Measurements from ENCODE around the gene G6PC3. TPM values are rescaled to one million over a fixed set of nuclear protein-coding genes. Genes with fewer than 3 reads are reported as not detected.

Gene G6PC3
- total and polyA plus RNA-seq, 10 of the 15 experiments (the other 5 are each of a cell fraction or from before 2014, with no cell fraction given), result 13.0 to 93.7 (median 43.0) TPM

GRCh38 chr17:44119062-44119461 lies 48.5 kb downstream of the G6PC3 start:
- intact Hi-C loops (cut with micrococcal nuclease; ENCODE audit: unreplicated experiment), result no loop called here
- in situ Hi-C loops (cut with MboI), result loop anchor here (25.0 kb wide), 1 partner anchor 907 kb away; the partner anchor contains the start of gene TMEM106A
- no TSS peak for BruUV-seq (replicated peaks)
- DNase-seq (ENCODE audit: low read depth, low spot score) (no peak), ATAC-seq (no peak), FAIRE-seq (no peak)
- no peak overlapping the region for H3K27ac ChIP-seq (ENCODE audit: control insufficient read depth, insufficient read depth)
- no peak for TF ChIP-seq NR2F1 (conservative IDR thresholded peaks at IDR 0.05)
- TF ChIP-seq ATF2 (IDR thresholded peaks at IDR 0.05; ENCODE audit: low read length), result no peak
- TF ChIP-seq IRF5 (IDR thresholded peaks at IDR 0.05; ENCODE audit: borderline replicate concordance), result no peak
- TF ChIP-seq TAF1 (IDR thresholded peaks at IDR 0.05; ENCODE audit: borderline replicate concordance, low read depth, low read length), result no peak
- ChIA-PET SMC1A (ENCODE audit: uncharacterized antibody, unreplicated experiment) (no interaction called here), POLR2A (no interaction called here), CTCF (interaction anchor here (0.6 to 1.3 kb wide), 2 partner anchors 12 to 125 kb away, joined by 3 read pairs; no protein-coding TSS in a partner anchor), RAD21 (ENCODE audit: unreplicated experiment) (no interaction called here)
- H3K4me2 ChIP-seq (ENCODE audit: control insufficient read depth, insufficient read depth), result no peak overlapping the region
- H4K20me1 ChIP-seq (ENCODE audit: control insufficient read depth, insufficient read depth), result no peaks in the 10 kb centered on the region
- no peaks in the 10 kb centered on the region for H3K9me3 ChIP-seq (replicated peaks; ENCODE audit: control insufficient read depth, insufficient read depth, low read length)
- peaks cover 8% of the 10 kb centered on the region; the same call in 1 of the 2 replicates for H3K4me1 ChIP-seq (ENCODE audit: control insufficient read depth, insufficient read depth, low read length)
- WGBS (ENCODE audit: insufficient coverage, insufficient replicate concordance, low lambda C conversion rate, missing lambda C conversion rate), result 54% methylated on average over 5 of the region's 5 CpGs
- H3K79me2 ChIP-seq (ENCODE audit: control insufficient read depth, insufficient read depth, low read length), result peaks cover 2% of the 10 kb centered on the region
- H3K27me3 ChIP-seq (replicated peaks in 1 of 2; ENCODE audit: control insufficient read depth in 2 of 2, insufficient read depth in 2 of 2, low read length in 1 of 2), result no peaks in the 10 kb centered on the region
- H3K9ac ChIP-seq (ENCODE audit: control insufficient read depth, insufficient read depth, low read length), result no peak overlapping the region
- H2AFZ ChIP-seq (ENCODE audit: control insufficient read depth, low read depth, low read length), result no peak overlapping the region
- H3K36me3 ChIP-seq (ENCODE audit: control insufficient read depth in 2 of 2, insufficient read depth in 2 of 2, low read length in 1 of 2), result peaks cover 0 to 1% of the 10 kb centered on the region in 2 experiments; a peak in 1 of 4 replicates
- no peak overlapping the region for H3K4me3 ChIP-seq
